Measurements from ENCODE around the gene PEBP1. TPM values are rescaled to one million over a fixed set of nuclear protein-coding genes. Genes with fewer than 3 reads are reported as not detected.

PEBP1 gene
- total and polyA plus RNA-seq, 2 of the 8 experiments (the other 6 are each of a cell fraction or from before 2014, with no cell fraction given) = 444 to 622 TPM

DNA sequence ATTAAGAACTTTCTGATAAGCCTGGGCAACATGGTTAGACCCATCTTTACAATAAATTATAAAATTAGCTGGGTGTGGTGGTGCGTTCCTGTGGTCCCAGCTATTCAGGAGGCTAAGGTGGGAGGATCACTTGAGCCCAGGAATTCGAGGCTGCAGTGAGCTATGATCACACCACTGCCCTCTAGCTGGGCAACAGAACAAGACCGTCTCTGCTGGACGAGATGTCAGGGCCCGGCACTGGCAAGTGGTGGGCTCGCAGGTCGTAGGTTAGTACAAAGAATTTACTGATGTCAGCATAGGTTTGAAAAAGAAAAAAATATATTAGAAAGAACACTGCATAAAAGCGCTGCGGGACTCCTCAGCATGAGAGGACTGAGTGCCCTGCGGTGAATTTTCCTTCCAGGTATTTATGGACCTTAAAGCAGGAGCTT is 16.5 kb upstream of the PEBP1 start (continued):
- TF ChIP-seq CREB1 (IDR thresholded peaks at IDR 0.05) = no peak
- TF ChIP-seq BACH1 (IDR thresholded peaks at IDR 0.05; ENCODE audit: low read length) = no peak
- TF ChIP-seq, protein P1, sequence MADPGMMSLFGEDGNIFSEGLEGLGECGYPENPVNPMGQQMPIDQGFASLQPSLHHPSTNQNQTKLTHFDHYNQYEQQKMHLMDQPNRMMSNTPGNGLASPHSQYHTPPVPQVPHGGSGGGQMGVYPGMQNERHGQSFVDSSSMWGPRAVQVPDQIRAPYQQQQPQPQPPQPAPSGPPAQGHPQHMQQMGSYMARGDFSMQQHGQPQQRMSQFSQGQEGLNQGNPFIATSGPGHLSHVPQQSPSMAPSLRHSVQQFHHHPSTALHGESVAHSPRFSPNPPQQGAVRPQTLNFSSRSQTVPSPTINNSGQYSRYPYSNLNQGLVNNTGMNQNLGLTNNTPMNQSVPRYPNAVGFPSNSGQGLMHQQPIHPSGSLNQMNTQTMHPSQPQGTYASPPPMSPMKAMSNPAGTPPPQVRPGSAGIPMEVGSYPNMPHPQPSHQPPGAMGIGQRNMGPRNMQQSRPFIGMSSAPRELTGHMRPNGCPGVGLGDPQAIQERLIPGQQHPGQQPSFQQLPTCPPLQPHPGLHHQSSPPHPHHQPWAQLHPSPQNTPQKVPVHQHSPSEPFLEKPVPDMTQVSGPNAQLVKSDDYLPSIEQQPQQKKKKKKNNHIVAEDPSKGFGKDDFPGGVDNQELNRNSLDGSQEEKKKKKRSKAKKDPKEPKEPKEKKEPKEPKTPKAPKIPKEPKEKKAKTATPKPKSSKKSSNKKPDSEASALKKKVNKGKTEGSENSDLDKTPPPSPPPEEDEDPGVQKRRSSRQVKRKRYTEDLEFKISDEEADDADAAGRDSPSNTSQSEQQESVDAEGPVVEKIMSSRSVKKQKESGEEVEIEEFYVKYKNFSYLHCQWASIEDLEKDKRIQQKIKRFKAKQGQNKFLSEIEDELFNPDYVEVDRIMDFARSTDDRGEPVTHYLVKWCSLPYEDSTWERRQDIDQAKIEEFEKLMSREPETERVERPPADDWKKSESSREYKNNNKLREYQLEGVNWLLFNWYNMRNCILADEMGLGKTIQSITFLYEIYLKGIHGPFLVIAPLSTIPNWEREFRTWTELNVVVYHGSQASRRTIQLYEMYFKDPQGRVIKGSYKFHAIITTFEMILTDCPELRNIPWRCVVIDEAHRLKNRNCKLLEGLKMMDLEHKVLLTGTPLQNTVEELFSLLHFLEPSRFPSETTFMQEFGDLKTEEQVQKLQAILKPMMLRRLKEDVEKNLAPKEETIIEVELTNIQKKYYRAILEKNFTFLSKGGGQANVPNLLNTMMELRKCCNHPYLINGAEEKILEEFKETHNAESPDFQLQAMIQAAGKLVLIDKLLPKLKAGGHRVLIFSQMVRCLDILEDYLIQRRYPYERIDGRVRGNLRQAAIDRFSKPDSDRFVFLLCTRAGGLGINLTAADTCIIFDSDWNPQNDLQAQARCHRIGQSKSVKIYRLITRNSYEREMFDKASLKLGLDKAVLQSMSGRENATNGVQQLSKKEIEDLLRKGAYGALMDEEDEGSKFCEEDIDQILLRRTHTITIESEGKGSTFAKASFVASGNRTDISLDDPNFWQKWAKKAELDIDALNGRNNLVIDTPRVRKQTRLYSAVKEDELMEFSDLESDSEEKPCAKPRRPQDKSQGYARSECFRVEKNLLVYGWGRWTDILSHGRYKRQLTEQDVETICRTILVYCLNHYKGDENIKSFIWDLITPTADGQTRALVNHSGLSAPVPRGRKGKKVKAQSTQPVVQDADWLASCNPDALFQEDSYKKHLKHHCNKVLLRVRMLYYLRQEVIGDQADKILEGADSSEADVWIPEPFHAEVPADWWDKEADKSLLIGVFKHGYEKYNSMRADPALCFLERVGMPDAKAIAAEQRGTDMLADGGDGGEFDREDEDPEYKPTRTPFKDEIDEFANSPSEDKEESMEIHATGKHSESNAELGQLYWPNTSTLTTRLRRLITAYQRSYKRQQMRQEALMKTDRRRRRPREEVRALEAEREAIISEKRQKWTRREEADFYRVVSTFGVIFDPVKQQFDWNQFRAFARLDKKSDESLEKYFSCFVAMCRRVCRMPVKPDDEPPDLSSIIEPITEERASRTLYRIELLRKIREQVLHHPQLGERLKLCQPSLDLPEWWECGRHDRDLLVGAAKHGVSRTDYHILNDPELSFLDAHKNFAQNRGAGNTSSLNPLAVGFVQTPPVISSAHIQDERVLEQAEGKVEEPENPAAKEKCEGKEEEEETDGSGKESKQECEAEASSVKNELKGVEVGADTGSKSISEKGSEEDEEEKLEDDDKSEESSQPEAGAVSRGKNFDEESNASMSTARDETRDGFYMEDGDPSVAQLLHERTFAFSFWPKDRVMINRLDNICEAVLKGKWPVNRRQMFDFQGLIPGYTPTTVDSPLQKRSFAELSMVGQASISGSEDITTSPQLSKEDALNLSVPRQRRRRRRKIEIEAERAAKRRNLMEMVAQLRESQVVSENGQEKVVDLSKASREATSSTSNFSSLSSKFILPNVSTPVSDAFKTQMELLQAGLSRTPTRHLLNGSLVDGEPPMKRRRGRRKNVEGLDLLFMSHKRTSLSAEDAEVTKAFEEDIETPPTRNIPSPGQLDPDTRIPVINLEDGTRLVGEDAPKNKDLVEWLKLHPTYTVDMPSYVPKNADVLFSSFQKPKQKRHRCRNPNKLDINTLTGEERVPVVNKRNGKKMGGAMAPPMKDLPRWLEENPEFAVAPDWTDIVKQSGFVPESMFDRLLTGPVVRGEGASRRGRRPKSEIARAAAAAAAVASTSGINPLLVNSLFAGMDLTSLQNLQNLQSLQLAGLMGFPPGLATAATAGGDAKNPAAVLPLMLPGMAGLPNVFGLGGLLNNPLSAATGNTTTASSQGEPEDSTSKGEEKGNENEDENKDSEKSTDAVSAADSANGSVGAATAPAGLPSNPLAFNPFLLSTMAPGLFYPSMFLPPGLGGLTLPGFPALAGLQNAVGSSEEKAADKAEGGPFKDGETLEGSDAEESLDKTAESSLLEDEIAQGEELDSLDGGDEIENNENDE (IDR thresholded peaks at IDR 0.05; ENCODE audit: insufficient replicate concordance, low read length) = no peak
- no peak for TF ChIP-seq GTF2F1 (IDR thresholded peaks at IDR 0.05; ENCODE audit: borderline replicate concordance, low read depth, low read length)
- no peak for TF ChIP-seq CHD1 (IDR thresholded peaks at IDR 0.05; ENCODE audit: low read depth, low read length)
- no peak for TF ChIP-seq FOSL1 (IDR thresholded peaks at IDR 0.05; ENCODE audit: insufficient read depth, low read depth, low read length)
- TF ChIP-seq NRF1 (IDR thresholded peaks at IDR 0.05; ENCODE audit: low read depth, low read length) = no peak
- no peak for TF ChIP-seq ASH2L (IDR thresholded peaks at IDR 0.05; ENCODE audit: low read length)
- TF ChIP-seq CBX5 (IDR thresholded peaks at IDR 0.05; ENCODE audit: low read depth, low read length) = no peak
- TF ChIP-seq CTBP2 (IDR thresholded peaks at IDR 0.05; ENCODE audit: borderline replicate concordance, insufficient read depth, insufficient read length, low read length) = no peak
- no peak for TF ChIP-seq SIN3A (conservative IDR thresholded peaks at IDR 0.05 in 1 of 2, IDR thresholded peaks at IDR 0.05 in 1 of 2; ENCODE audit: low read depth in 1 of 2, low read length in 2 of 2)
- 0 out of 2 replicates have a peak, but pooled peaks have one; percentile 12 for TF ChIP-seq MAFK (IDR thresholded peaks at IDR 0.05; ENCODE audit: low read depth, low read length)
- no peak for TF ChIP-seq YY1 (IDR thresholded peaks at IDR 0.05; ENCODE audit: low read depth, low read length)
